Spleen (tissue), 11 donors: ENCODE results near the gene GFER. TPM values are rescaled to one million over a fixed set of nuclear protein-coding genes. Genes with fewer than 3 reads are reported as not detected.

Experiments used
- DNase-seq: peaks from one replicate; pipeline ENCODE4 v3.0.0-alpha.2; 2020
- H3K27ac ChIP-seq, 8 donors: fragments of 200-600 bp; sonication (generic) in 7 of 8; 1 replicate in 4 of 8; 2 replicates in 4 of 8; pipeline versions ENCODE4 v1.5.0 to v1.8.0; 2016 to 2021; ENCODE audit warnings: inconsistent platforms in 4 of 8, mild to moderate bottlenecking in 4 of 8, moderate library complexity in 1 of 8
- H3K27me3 ChIP-seq, 7 donors: fragments of 200-600 bp; sonication (generic) in 6 of 7; replicated peaks in 1 of 7; 1 replicate in 4 of 7; 2 replicates in 3 of 7; pipeline versions ENCODE4 v1.5.0 to v1.8.0; 2016 to 2021; ENCODE audit warnings: inconsistent platforms in 3 of 7, mild to moderate bottlenecking in 1 of 7
- H3K36me3 ChIP-seq, 6 donors: fragments of 200-600 bp; sonication (generic) in 5 of 6; 1 replicate in 4 of 6; 2 replicates in 2 of 6; pipeline versions ENCODE4 v1.5.0 to v1.8.0; 2016 to 2021; ENCODE audit warnings: inconsistent platforms in 2 of 6
- H3K4me1 ChIP-seq, 6 donors: fragments of 200-600 bp; sonication (generic) in 5 of 6; 1 replicate in 3 of 6; 2 replicates in 3 of 6; pipeline versions ENCODE4 v1.5.0 to v1.8.0; 2016 to 2021; ENCODE audit warnings: inconsistent platforms in 3 of 6
- H3K4me3 ChIP-seq, 8 donors: fragments of 200-600 bp; sonication (generic) in 7 of 8; 1 replicate in 4 of 8; 2 replicates in 4 of 8; pipeline versions ENCODE4 v1.5.0 to v1.8.0; 2016 to 2021; ENCODE audit warnings: inconsistent platforms in 4 of 8, mild to moderate bottlenecking in 4 of 8, moderate library complexity in 2 of 8
- H3K9me3 ChIP-seq, 8 donors: fragments of 200-600 bp; sonication (generic) in 7 of 8; 1 replicate in 4 of 8; 2 replicates in 4 of 8; pipeline versions ENCODE4 v1.5.0 to v1.8.0; 2016 to 2021; ENCODE audit warnings: inconsistent platforms in 4 of 8
- POLR2A ChIP-seq, 3 donors: fragments of 450-650 bp; IDR thresholded peaks; one replicate each; pipeline ENCODE4 v1.5.1; 2017; ENCODE audit warnings: antibody characterized with exemption in 3 of 3, mild to moderate bottlenecking in 1 of 3
- POLR2AphosphoS5 ChIP-seq, 3 donors: sonication (generic); formaldehyde crosslinking; IDR thresholded peaks; one replicate each; pipeline ENCODE4 v1.5.1; 2017; ENCODE audit warnings: antibody characterized with exemption in 3 of 3
- WGBS, 5 donors: extraction: QIAGEN DNeasy Blood & Tissue Kit in 3 of 5; methylation state at CpG; one replicate each; pipeline versions ENCODE4 v1.1.5 to v1.1.7; 2013 to 2018; 5-methylcytosine and 5-hydroxymethylcytosine counted together
- intact Hi-C: fragments of 100-400 bp; cut with DNase I; formaldehyde crosslinking; loops from one replicate; pipeline ENCODE4 v1.15.0; 2023; ENCODE audit warnings: low total_unique reads
- polyA plus RNA-seq, 3 donors: library from polyadenylated mRNA; stranded (reverse); fragments of 200-250 nt; gene quantifications; one replicate each; pipeline ENCODE4 v1.2.1, GENCODE V29; 2013
- small RNA-seq, 4 donors: library from RNA; depleted of rRNA; stranded (forward); fragments of <200 nt; gene quantifications; one replicate each; pipeline ENCODE3, GENCODE V24; 2016
- total RNA-seq, 7 donors: library from RNA; depleted of rRNA in 3 of 7; stranded (reverse); fragments of >200 nt in 3 of 7; fragmentation: NEBNext Ultra II Directional in 4 of 7; extraction: Animal tissue kit (Norgen Biotek cat#: 25700) in 4 of 7; gene quantifications; one replicate each; pipeline versions ENCODE4 v1.1.0 to v1.2.1, GENCODE V29; 2016 to 2021
- TF ChIP-seq, protein P1 (sequence below), 11 experiments: fragments of 200-600 bp in 7 of 11; fragments of 450-650 bp in 4 of 11; sonication (generic) in 4 of 11; IDR thresholded peaks in 8 of 11; conservative IDR thresholded peaks in 3 of 11; 1 replicate in 7 of 11; 2 replicates in 4 of 11; pipeline versions ENCODE4 v1.4.0 to v1.8.0; 2016 to 2021; ENCODE audit warnings: antibody characterized with exemption in 11 of 11, inconsistent platforms in 4 of 11, mild to moderate bottlenecking in 1 of 11
- donor health status: healthy with polysubstance abuse.
- donor health status: DM: no; HTN: no; CAD: no; lungs with moderate emphysema.
- donor health status: DM: no; HTN: no; CAD: no.
- donor health status: Bipolar disorder and iron deficiency.
- donor health status: healthy.
- donor health status: DM: no; HTN: no; CAD: no.
- donor health status: DM: yes; HTN: yes; CAD: no.

GFER gene
- total and polyA plus RNA-seq, 10 donors, result 9.6 to 36.0 (median 22.8) TPM

DNA sequence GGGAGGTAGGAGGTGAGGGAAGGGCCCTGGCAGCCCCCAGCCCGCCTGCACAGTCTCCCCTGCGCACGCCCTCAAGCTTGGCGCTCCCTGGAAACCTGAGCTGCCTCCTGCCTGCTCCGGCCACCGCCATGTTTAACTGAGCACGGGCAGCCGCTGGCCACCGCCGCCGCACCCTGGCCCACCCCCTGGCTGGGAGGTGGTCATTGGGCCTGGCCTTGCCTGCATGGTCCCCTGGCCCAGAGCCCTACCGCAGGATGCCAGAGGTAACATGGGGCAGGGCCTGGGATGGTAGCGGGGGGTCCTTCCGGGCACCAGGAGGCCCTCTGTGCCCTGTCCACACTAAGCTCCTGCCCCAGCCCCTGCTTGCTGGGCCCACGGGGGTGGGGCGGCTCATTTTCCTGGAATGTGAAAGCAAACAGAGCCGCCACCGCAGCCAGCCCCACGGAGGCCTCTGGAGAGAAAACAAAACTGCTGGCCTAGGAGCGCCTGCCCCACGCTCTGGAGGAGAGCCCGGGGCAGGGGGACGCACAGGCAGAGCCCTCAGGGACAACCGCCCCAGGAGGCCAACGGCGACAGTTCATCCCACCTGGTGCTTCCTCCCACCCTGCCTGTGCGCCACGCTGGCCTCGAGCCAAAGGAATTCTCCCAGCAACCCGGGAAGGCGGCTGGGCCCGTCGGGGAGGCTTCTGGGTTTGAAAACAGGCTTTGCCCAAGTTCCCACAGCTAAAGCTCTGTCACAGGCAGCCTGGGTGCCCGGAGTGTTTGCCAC lies 51.6 kb downstream of the GFER start:
- TF ChIP-seq POLR2A (IDR thresholded peaks at IDR 0.05) (no peak), POLR2AphosphoS5 (IDR thresholded peaks at IDR 0.05) (peak in 2 of 3 donors; percentile 50 to 55)
- TF ChIP-seq, protein P1, sequence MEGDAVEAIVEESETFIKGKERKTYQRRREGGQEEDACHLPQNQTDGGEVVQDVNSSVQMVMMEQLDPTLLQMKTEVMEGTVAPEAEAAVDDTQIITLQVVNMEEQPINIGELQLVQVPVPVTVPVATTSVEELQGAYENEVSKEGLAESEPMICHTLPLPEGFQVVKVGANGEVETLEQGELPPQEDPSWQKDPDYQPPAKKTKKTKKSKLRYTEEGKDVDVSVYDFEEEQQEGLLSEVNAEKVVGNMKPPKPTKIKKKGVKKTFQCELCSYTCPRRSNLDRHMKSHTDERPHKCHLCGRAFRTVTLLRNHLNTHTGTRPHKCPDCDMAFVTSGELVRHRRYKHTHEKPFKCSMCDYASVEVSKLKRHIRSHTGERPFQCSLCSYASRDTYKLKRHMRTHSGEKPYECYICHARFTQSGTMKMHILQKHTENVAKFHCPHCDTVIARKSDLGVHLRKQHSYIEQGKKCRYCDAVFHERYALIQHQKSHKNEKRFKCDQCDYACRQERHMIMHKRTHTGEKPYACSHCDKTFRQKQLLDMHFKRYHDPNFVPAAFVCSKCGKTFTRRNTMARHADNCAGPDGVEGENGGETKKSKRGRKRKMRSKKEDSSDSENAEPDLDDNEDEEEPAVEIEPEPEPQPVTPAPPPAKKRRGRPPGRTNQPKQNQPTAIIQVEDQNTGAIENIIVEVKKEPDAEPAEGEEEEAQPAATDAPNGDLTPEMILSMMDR (IDR thresholded peaks at IDR 0.05 in 8 of 11, conservative IDR thresholded peaks at IDR 0.05 in 3 of 11), result no peak
- WGBS, 5 donors, result 56 to 81% (median 68%) methylated on average over 9 to 34 of the region's 34 CpGs
- peak overlapping the region in 4 of 8 donors; percentile 12 to 49 (median 31) for H3K4me3 ChIP-seq
- H3K4me1 ChIP-seq, result peaks cover 23 to 97% (median 80%) of the 10 kb centered on the region in 6 donors
- no peak for DNase-seq
- peak overlapping the region; percentile 63 to 85 (median 78) for H3K27ac ChIP-seq
- H3K27me3 ChIP-seq, result peaks cover 0 to 13% (median 0%) of the 10 kb centered on the region in 7 donors
- intact Hi-C loops, result no loop called here
- no peaks in the 10 kb centered on the region for H3K9me3 ChIP-seq
- H3K36me3 ChIP-seq, result peaks cover 0 to 34% (median 4%) of the 10 kb centered on the region in 6 donors

DNA sequence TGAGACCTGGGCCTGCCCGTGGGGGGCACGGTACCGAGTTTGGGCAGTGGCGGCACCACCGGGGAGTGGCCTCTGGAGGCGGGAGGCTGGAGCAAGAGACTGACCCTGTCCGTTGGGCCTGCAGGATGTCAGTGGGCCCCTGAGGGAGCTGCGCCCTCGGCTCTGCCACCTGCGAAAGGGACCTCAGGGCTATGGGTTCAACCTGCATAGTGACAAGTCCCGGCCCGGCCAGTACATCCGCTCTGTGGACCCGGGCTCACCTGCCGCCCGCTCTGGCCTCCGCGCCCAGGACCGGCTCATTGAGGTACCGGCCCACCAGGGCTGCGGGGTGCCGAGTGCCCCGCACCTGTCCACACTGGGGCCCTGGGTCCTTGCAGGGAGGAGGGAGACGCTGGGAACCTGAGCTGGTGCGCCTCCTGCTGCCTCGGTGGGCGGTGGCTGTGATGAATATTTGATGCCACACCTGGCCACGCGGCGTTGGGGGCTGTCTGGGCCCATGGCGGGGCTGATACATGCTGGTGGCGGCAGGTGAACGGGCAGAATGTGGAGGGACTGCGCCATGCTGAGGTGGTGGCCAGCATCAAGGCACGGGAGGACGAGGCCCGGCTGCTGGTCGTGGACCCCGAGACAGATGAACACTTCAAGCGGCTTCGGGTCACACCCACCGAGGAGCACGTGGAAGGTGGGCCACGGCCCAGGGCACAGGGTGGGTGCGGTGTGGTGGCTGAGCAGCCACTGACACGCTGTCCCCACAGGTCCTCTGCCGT lies 52.4 kb downstream of the GFER start:
- Histone ChIP-seq H3K27ac (peak overlapping the region; percentile 63 to 85 (median 78)), H3K9me3 (no peaks in the 10 kb centered on the region), H3K36me3 (peaks cover 0 to 34% (median 4%) of the 10 kb centered on the region in 6 donors), H3K4me3 (peak overlapping the region in 4 of 8 donors; percentile 12 to 49 (median 31)), H3K27me3 (peaks cover 0 to 13% (median 0%) of the 10 kb centered on the region in 7 donors), H3K4me1 (peaks cover 30 to 97% (median 79%) of the 10 kb centered on the region in 6 donors)
- intact Hi-C loops, result no loop called here
- 84 to 88% (median 87%) methylated on average over 23 to 47 of the region's 47 CpGs for WGBS, 5 donors
- no peak for DNase-seq
- TF ChIP-seq POLR2A (IDR thresholded peaks at IDR 0.05) (no peak), POLR2AphosphoS5 (IDR thresholded peaks at IDR 0.05) (no peak)
- TF ChIP-seq, protein P1 (IDR thresholded peaks at IDR 0.05 in 8 of 11, conservative IDR thresholded peaks at IDR 0.05 in 3 of 11), result no peak

DNA sequence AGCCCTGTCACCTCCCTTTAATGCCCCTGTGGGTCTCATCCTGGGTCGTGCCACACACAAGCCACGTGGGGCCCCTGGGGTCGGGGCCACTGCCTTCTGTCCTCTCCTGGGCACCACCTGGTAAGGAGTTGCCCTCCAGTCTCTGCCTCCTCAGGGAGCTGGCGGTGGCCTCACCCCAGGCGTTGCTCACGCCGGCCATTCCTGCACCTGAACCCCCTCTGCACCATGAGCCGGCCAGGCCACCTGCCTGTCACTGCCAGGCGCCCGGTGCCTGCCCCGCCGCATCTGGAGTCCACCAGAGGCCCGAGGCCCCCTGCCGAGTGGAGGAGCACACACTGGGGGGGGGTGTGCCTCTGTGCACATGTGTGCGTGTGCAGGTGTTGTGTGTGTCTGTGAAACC lies 53.1 kb downstream of the GFER start:
- Histone ChIP-seq H3K9me3 (no peaks in the 10 kb centered on the region), H3K4me3 (peak overlapping the region in 2 of 8 donors; percentile 1 to 2), H3K36me3 (peaks cover 0 to 34% (median 4%) of the 10 kb centered on the region in 6 donors), H3K27me3 (peaks cover 0 to 13% (median 0%) of the 10 kb centered on the region in 7 donors), H3K4me1 (peaks cover 30 to 97% (median 78%) of the 10 kb centered on the region in 6 donors), H3K27ac (peak overlapping the region in 7 of 8 donors; percentile 70 to 85 (median 78))
- no peak for TF ChIP-seq POLR2AphosphoS5 (IDR thresholded peaks at IDR 0.05)
- TF ChIP-seq POLR2A (IDR thresholded peaks at IDR 0.05), result no peak
- TF ChIP-seq, protein P1 (IDR thresholded peaks at IDR 0.05 in 8 of 11, conservative IDR thresholded peaks at IDR 0.05 in 3 of 11), result no peak
- DNase-seq, result no peak
- WGBS, 5 donors, result 82 to 95% (median 84%) methylated on average over 12 to 15 of the region's 15 CpGs
- intact Hi-C loops, result no loop called here

Small RNAs within 50 kb of the gene (small RNA-seq; reads per million reads assigned to genes)
- gene AC005363.2, result 0 to 0.27 (median 0.04) reads per million in 4 donors
- 0 reads per million in 4 donors for gene RN7SL219P
- 0 reads per million in 4 donors for gene SNORA10
- 0 reads per million in 4 donors for gene SNORA64

Other genes with a start within 250 kb of the GFER start
Only the 30 nearest of the 31 such genes appear.
- 10 to 100 TPM; 51.0 to 82.9 (median 68.4) TPM for gene NME3, start 212.7 kb upstream of the GFER start, total RNA-seq
- gene NME3, start 212.7 kb upstream of the GFER start, polyA plus RNA-seq, result 100 to 1,000 TPM; 152 to 283 (median 256) TPM
- gene EME2, start 211.4 kb upstream of the GFER start, total RNA-seq, result 10 to 100 TPM; 17.8 to 41.3 (median 28.8) TPM
- 10 to 100 TPM in 2 of 3 donors, 1 to 10 TPM in 1; 5.1 to 22.4 (median 13.8) TPM for gene EME2, start 211.4 kb upstream of the GFER start, polyA plus RNA-seq
- 10 to 100 TPM; 49.9 to 66.8 (median 62.3) TPM for gene MRPS34, start 211.1 kb upstream of the GFER start, total RNA-seq
- gene MRPS34, start 211.1 kb upstream of the GFER start, polyA plus RNA-seq, result 100 to 1,000 TPM; 133 to 157 (median 134) TPM
- gene SPSB3, start 201.6 kb upstream of the GFER start, total RNA-seq, result 100 to 1,000 TPM in 2 of 7 donors, 10 to 100 TPM in 5; 41.4 to 114 (median 65.3) TPM
- 100 to 1,000 TPM; 111 to 266 (median 204) TPM for gene SPSB3, start 201.6 kb upstream of the GFER start, polyA plus RNA-seq
- gene NUBP2, start 201.2 kb upstream of the GFER start, total RNA-seq, result 100 to 1,000 TPM in 1 of 7 donors, 10 to 100 TPM in 6; 37.5 to 103 (median 44.6) TPM
- gene NUBP2, start 201.2 kb upstream of the GFER start, polyA plus RNA-seq, result 10 to 100 TPM; 61.9 to 84.3 (median 79.3) TPM
- gene IGFALS, start 190.5 kb upstream of the GFER start, total RNA-seq, result under 1 TPM in 5 of 7 donors, not detected in 2; 0.21 to 0.63 (median 0.39) TPM
- gene IGFALS, start 190.5 kb upstream of the GFER start, polyA plus RNA-seq, result under 1 TPM; 0.14 to 0.19 (median 0.17) TPM
- 10 to 100 TPM; 42.4 to 60.4 (median 49.1) TPM for gene HAGH, start 157.4 kb upstream of the GFER start, total RNA-seq
- 10 to 100 TPM; 33.6 to 76.6 (median 41.0) TPM for gene HAGH, start 157.4 kb upstream of the GFER start, polyA plus RNA-seq
- gene FAHD1, start 157.0 kb upstream of the GFER start, total RNA-seq, result 10 to 100 TPM in 6 of 7 donors, 1 to 10 TPM in 1; 9.5 to 34.9 (median 17.7) TPM
- gene FAHD1, start 157.0 kb upstream of the GFER start, polyA plus RNA-seq, result 10 to 100 TPM; 13.8 to 23.1 (median 15.4) TPM
- not detected for gene MEIOB, start 112.0 kb upstream of the GFER start, total RNA-seq
- gene MEIOB, start 112.0 kb upstream of the GFER start, polyA plus RNA-seq, result not detected
- under 1 TPM in 1 of 7 donors, not detected in 6; 0.20 TPM for gene HS3ST6, start 65.8 kb upstream of the GFER start, total RNA-seq
- under 1 TPM in 1 of 3 donors, not detected in 2; 0.06 TPM for gene HS3ST6, start 65.8 kb upstream of the GFER start, polyA plus RNA-seq
- 100 to 1,000 TPM in 2 of 7 donors, 10 to 100 TPM in 5; 32.9 to 114 (median 60.4) TPM for gene MSRB1, start 41.0 kb upstream of the GFER start, total RNA-seq
- gene MSRB1, start 41.0 kb upstream of the GFER start, polyA plus RNA-seq, result 10 to 100 TPM; 31.1 to 62.0 (median 31.3) TPM
- not detected for gene RPL3L, start 29.5 kb upstream of the GFER start, total RNA-seq
- under 1 TPM in 1 of 3 donors, not detected in 2; 0.03 TPM for gene RPL3L, start 29.5 kb upstream of the GFER start, polyA plus RNA-seq
- 100 to 1,000 TPM in 3 of 7 donors, 10 to 100 TPM in 4; 69.3 to 225 (median 87.4) TPM for gene NDUFB10, start 24.7 kb upstream of the GFER start, total RNA-seq
- gene NDUFB10, start 24.7 kb upstream of the GFER start, polyA plus RNA-seq, result 100 to 1,000 TPM; 155 to 162 (median 159) TPM
- 1,000 to 10,000 TPM; 1,930 to 2,450 (median 2,233) TPM for gene RPS2, start 19.4 kb upstream of the GFER start, total RNA-seq
- 1,000 to 10,000 TPM; 3,942 to 6,006 (median 5,765) TPM for gene RPS2, start 19.4 kb upstream of the GFER start, polyA plus RNA-seq
- not detected for gene RNF151, start 17.3 kb upstream of the GFER start, total RNA-seq
- under 1 TPM; 0.16 to 0.26 (median 0.17) TPM for gene RNF151, start 17.3 kb upstream of the GFER start, polyA plus RNA-seq
- 10 to 100 TPM; 20.6 to 33.0 (median 27.0) TPM for gene TBL3, start 12.1 kb upstream of the GFER start, total RNA-seq
- 10 to 100 TPM; 40.6 to 54.2 (median 46.8) TPM for gene TBL3, start 12.1 kb upstream of the GFER start, polyA plus RNA-seq
- gene NOXO1, start 2.7 kb upstream of the GFER start, total RNA-seq, result 1 to 10 TPM in 1 of 7 donors, under 1 TPM in 2, not detected in 4; 0.30 to 1.4 (median 0.49) TPM
- gene NOXO1, start 2.7 kb upstream of the GFER start, polyA plus RNA-seq, result 1 to 10 TPM in 1 of 3 donors, under 1 TPM in 2; 0.68 to 1.3 (median 0.96) TPM
- 10 to 100 TPM in 1 of 7 donors, 1 to 10 TPM in 5, under 1 TPM in 1; 0.85 to 11.4 (median 2.6) TPM for gene SYNGR3, start 5.8 kb downstream of the GFER start, total RNA-seq
- 1 to 10 TPM; 1.8 to 3.0 (median 3.0) TPM for gene SYNGR3, start 5.8 kb downstream of the GFER start, polyA plus RNA-seq
- gene ZNF598, start 25.6 kb downstream of the GFER start, total RNA-seq, result 10 to 100 TPM; 34.6 to 56.2 (median 47.2) TPM
- 10 to 100 TPM; 21.8 to 45.5 (median 29.0) TPM for gene ZNF598, start 25.6 kb downstream of the GFER start, polyA plus RNA-seq
- 1 to 10 TPM in 1 of 7 donors, under 1 TPM in 3, not detected in 3; 0.51 to 1.9 (median 0.89) TPM for gene NPW, start 35.6 kb downstream of the GFER start, total RNA-seq
- 1 to 10 TPM in 2 of 3 donors, under 1 TPM in 1; 0.30 to 2.5 (median 2.3) TPM for gene NPW, start 35.6 kb downstream of the GFER start, polyA plus RNA-seq
- gene NHERF2, start 42.7 kb downstream of the GFER start, total RNA-seq, result 100 to 1,000 TPM in 4 of 7 donors, 10 to 100 TPM in 3; 62.4 to 179 (median 126) TPM
- 100 to 1,000 TPM in 1 of 3 donors, 10 to 100 TPM in 2; 64.6 to 218 (median 71.2) TPM for gene NHERF2, start 42.7 kb downstream of the GFER start, polyA plus RNA-seq
- gene NTHL1, start 63.6 kb downstream of the GFER start, total RNA-seq, result 10 to 100 TPM in 6 of 7 donors, 1 to 10 TPM in 1; 9.6 to 29.6 (median 20.0) TPM
- gene NTHL1, start 63.6 kb downstream of the GFER start, polyA plus RNA-seq, result 10 to 100 TPM; 31.3 to 52.1 (median 37.0) TPM
- 100 to 1,000 TPM in 4 of 7 donors, 10 to 100 TPM in 3; 63.8 to 185 (median 103) TPM for gene TSC2, start 63.8 kb downstream of the GFER start, total RNA-seq
- gene TSC2, start 63.8 kb downstream of the GFER start, polyA plus RNA-seq, result 10 to 100 TPM; 20.7 to 82.0 (median 53.3) TPM
- gene PKD1, start 151.7 kb downstream of the GFER start, total RNA-seq, result 100 to 1,000 TPM in 2 of 7 donors, 10 to 100 TPM in 5; 64.0 to 124 (median 95.3) TPM
- 10 to 100 TPM; 14.0 to 60.9 (median 18.5) TPM for gene PKD1, start 151.7 kb downstream of the GFER start, polyA plus RNA-seq
- gene RAB26, start 164.4 kb downstream of the GFER start, total RNA-seq, result 1 to 10 TPM in 4 of 7 donors, under 1 TPM in 2, not detected in 1; 0.26 to 7.9 (median 1.2) TPM
- 1 to 10 TPM in 2 of 3 donors, under 1 TPM in 1; 0.91 to 1.5 (median 1.4) TPM for gene RAB26, start 164.4 kb downstream of the GFER start, polyA plus RNA-seq
- 10 to 100 TPM; 41.5 to 63.9 (median 50.9) TPM for gene TRAF7, start 171.6 kb downstream of the GFER start, total RNA-seq
- 10 to 100 TPM; 22.0 to 37.6 (median 23.3) TPM for gene TRAF7, start 171.6 kb downstream of the GFER start, polyA plus RNA-seq
- gene CASKIN1, start 212.4 kb downstream of the GFER start, total RNA-seq, result not detected
- gene CASKIN1, start 212.4 kb downstream of the GFER start, polyA plus RNA-seq, result under 1 TPM; 0.24 to 0.32 (median 0.30) TPM
- 10 to 100 TPM; 25.0 to 50.0 (median 30.4) TPM for gene MLST8, start 221.3 kb downstream of the GFER start, total RNA-seq
- 10 to 100 TPM; 40.6 to 61.7 (median 51.3) TPM for gene MLST8, start 221.3 kb downstream of the GFER start, polyA plus RNA-seq
- gene BRICD5, start 226.7 kb downstream of the GFER start, total RNA-seq, result 10 to 100 TPM in 2 of 7 donors, 1 to 10 TPM in 5; 3.5 to 12.8 (median 8.6) TPM
- gene BRICD5, start 226.7 kb downstream of the GFER start, polyA plus RNA-seq, result 10 to 100 TPM; 18.2 to 40.2 (median 18.9) TPM
- 10 to 100 TPM in 6 of 7 donors, 1 to 10 TPM in 1; 9.4 to 20.2 (median 14.1) TPM for gene PGP, start 230.6 kb downstream of the GFER start, total RNA-seq
- 10 to 100 TPM in 2 of 3 donors, 1 to 10 TPM in 1; 9.3 to 16.6 (median 12.4) TPM for gene PGP, start 230.6 kb downstream of the GFER start, polyA plus RNA-seq